Cerebellar cortex (tissue), 1 donor: ENCODE measurements around the gene C11orf68.
A peak's percentile ranks its signal among the peaks of the same experiment; 100 is the strongest.

Experiments
- DNase-seq: peaks from one replicate; pipeline ENCODE4 v3.0.0-alpha.2; 2015; ENCODE audit warnings: low spot score

C11orf68 gene

GRCh38 chr11:65912845-65913244 is 6.0 kb downstream of the C11orf68 start:
- DNase-seq = no peak

- DNase-seq = peak; percentile 92
These were observed 6.9 kb downstream of the C11orf68 start for GRCh38 chr11:65911682-65912568.

- DNase-seq = no peak
These were observed 11.0 kb downstream of the C11orf68 start for GRCh38 chr11:65907878-65908277.

- DNase-seq = no peak
These were observed 12.3 kb downstream of the C11orf68 start for GRCh38 chr11:65906602-65907001.

GRCh38 chr11:65903715-65904114 is 15.1 kb downstream of the C11orf68 start:
- no peak for DNase-seq

GRCh38 chr11:65903068-65903481 is 15.8 kb downstream of the C11orf68 start:
- DNase-seq = no peak

- DNase-seq = no peak
These were observed 18.0 kb downstream of the C11orf68 start for GRCh38 chr11:65900899-65901180.

- DNase-seq = peak; percentile 83
These were observed 18.6 kb downstream of the C11orf68 start, which contains the start of gene FOSL1 for GRCh38 chr11:65900125-65900898. FOSL1 (minus strand) TSS chr11:65900388; CDS start chr11:65900339, 49 bp downstream.

GRCh38 chr11:65899356-65900124 is 19.3 kb downstream of the C11orf68 start:
- no peak for DNase-seq

- DNase-seq = no peak
These were observed 20.1 kb downstream of the C11orf68 start for GRCh38 chr11:65898656-65899355.

GRCh38 chr11:65897020-65897471 is 21.8 kb downstream of the C11orf68 start:
- no peak for DNase-seq

GRCh38 chr11:65896034-65896999 is 22.5 kb downstream of the C11orf68 start:
- DNase-seq = no peak

- no peak for DNase-seq
These were observed 23.3 kb downstream of the C11orf68 start for GRCh38 chr11:65895482-65895981.

- no peak for DNase-seq
These were observed 24.7 kb downstream of the C11orf68 start for GRCh38 chr11:65894034-65894591.

GRCh38 chr11:65892661-65893317 is 26.1 kb downstream of the C11orf68 start:
- DNase-seq = peak; percentile 46

GRCh38 chr11:65892137-65892540 is 26.7 kb downstream of the C11orf68 start:
- DNase-seq = peak; percentile 45

- peak; percentile 49 for DNase-seq
These were observed 27.4 kb downstream of the C11orf68 start for GRCh38 chr11:65891219-65892136.
